Measurements from ENCODE around the gene ALPK3. TPM values are rescaled to one million over a fixed set of nuclear protein-coding genes. Genes with fewer than 3 reads are reported as not detected.

ALPK3 gene
- total and polyA plus RNA-seq, 9 of the 15 experiments (the other 6 are each of a cell fraction or from before 2014, with no cell fraction given) = 0.04 to 1.0 (median 0.07) TPM; not detected in 2

GRCh38 chr15:84780492-84780891, 36.7 kb upstream of the ALPK3 start:
- H4K20me1 ChIP-seq (replicated peaks; ENCODE audit: control insufficient read depth, insufficient read depth, low read length) = peaks cover 4% of the 10 kb centered on the region; the same call in 1 of the 2 replicates
- no peaks in the 10 kb centered on the region for H3K9me3 ChIP-seq (replicated peaks; ENCODE audit: control insufficient read depth, insufficient read depth, low read depth, low read length)
- WGBS (ENCODE audit: insufficient coverage, low coverage, missing lambda C conversion rate) = 89% methylated on average over 3 of the region's 3 CpGs
- TF ChIP-seq ZBTB43 (CRISPR knock-in tag; IDR thresholded peaks at IDR 0.05) = no peak
- TF ChIP-seq ZNF449 (CRISPR knock-in tag; IDR thresholded peaks at IDR 0.05) = no peak
- TF ChIP-seq NCOA2 (IDR thresholded peaks at IDR 0.05; ENCODE audit: partially characterized antibody in 2 of 2) = no peak
- TF ChIP-seq MEF2A (IDR thresholded peaks at IDR 0.05; ENCODE audit: control insufficient read depth, low read depth, low read length) = no peak
- TF ChIP-seq PHF21A (IDR thresholded peaks at IDR 0.05; ENCODE audit: borderline replicate concordance, low read depth) = no peak
- no peak for TF ChIP-seq RNF2 (IDR thresholded peaks at IDR 0.05)
- no peak for TF ChIP-seq ZNF551 (CRISPR knock-in tag; IDR thresholded peaks at IDR 0.05)
- no peak for TF ChIP-seq ZNF518B (CRISPR knock-in tag; IDR thresholded peaks at IDR 0.05)
- TF ChIP-seq KLF1 (tag; IDR thresholded peaks at IDR 0.05) = no peak
- TF ChIP-seq RBBP5 (IDR thresholded peaks at IDR 0.05; ENCODE audit: borderline replicate concordance, insufficient read depth, low read length, poor library complexity, severe bottlenecking) = no peak
- TF ChIP-seq KDM2B (CRISPR knock-in tag; IDR thresholded peaks at IDR 0.05) = no peak
- no peak for TF ChIP-seq PREB (CRISPR knock-in tag; IDR thresholded peaks at IDR 0.05)
- no peak for TF ChIP-seq HMGN3 (IDR thresholded peaks at IDR 0.05; ENCODE audit: borderline replicate concordance, extremely low read depth, insufficient read length, low read depth, low read length)
- ChIA-PET CTCF (ENCODE audit: low intra/inter-chr PET ratio) (no interaction called here), POLR2A (interaction anchor here (0.8 kb wide), 1 partner anchor 224 kb away, joined by 3 read pairs; no protein-coding TSS in a partner anchor)
- ATAC-seq = no peak
- no peak overlapping the region for H3K4me3 ChIP-seq
- peaks cover 6% of the 10 kb centered on the region for H3K9me1 ChIP-seq (ENCODE audit: control insufficient read depth, insufficient read depth, low read length)
- no peak for FAIRE-seq
- no peak overlapping the region for H3K9ac ChIP-seq (ENCODE audit: insufficient read depth in 1 of 2, low read depth in 2 of 2, low read length in 2 of 2)
- no peak for DNase-seq (ENCODE audit: extremely low read depth in 1 of 4, low spot score in 3 of 4)
- no peak overlapping the region for H2AFZ ChIP-seq (ENCODE audit: low read depth, low read length)
- in situ Hi-C loops (cut with MboI) = no loop called here
- peaks cover 11 to 12% of the 10 kb centered on the region in 2 experiments; a peak in 4 of 5 replicates for H3K4me1 ChIP-seq (replicated peaks in 1 of 2; ENCODE audit: control insufficient read depth in 2 of 2, insufficient read depth in 2 of 2, low read length in 2 of 2)
- BruUV-seq (replicated peaks) = no TSS peak
- peaks cover 56% of the 10 kb centered on the region for H3K36me3 ChIP-seq (ENCODE audit: control insufficient read depth, insufficient read depth, low read length)
- intact Hi-C loops (cut with micrococcal nuclease) = no loop called here
- no peak overlapping the region for H3K4me2 ChIP-seq (ENCODE audit: insufficient read depth, low read length)
- no peak overlapping the region for H3K27ac ChIP-seq (ENCODE audit: extremely low read depth, low read depth, low read length)
- H3K79me2 ChIP-seq (ENCODE audit: control insufficient read depth, insufficient read depth, low read length) = peaks cover 21% of the 10 kb centered on the region
- no peaks in the 10 kb centered on the region for H3K27me3 ChIP-seq (ENCODE audit: control insufficient read depth in 2 of 2, insufficient read depth in 2 of 2, low read length in 2 of 2)

Data from K562 (cell line).